ENCODE data around the gene ZEB2.

Gene ZEB2

GRCh38 chr2:144341538-144341937 lies 178.4 kb downstream of the ZEB2 start:
- no peak for DNase-seq

GRCh38 chr2:144339048-144339447 lies 180.9 kb downstream of the ZEB2 start:
- no peak for DNase-seq

- DNase-seq, result no peak
Measured at GRCh38 chr2:144334551-144334950, 185.4 kb downstream of the ZEB2 start.
